ENCODE measurements around the gene ZFC3H1. TPM values are rescaled to one million over a fixed set of nuclear protein-coding genes. Genes with fewer than 3 reads are reported as not detected.
A peak's percentile ranks its signal among the peaks of the same experiment; 100 is the strongest.

ZFC3H1 gene, protein sequence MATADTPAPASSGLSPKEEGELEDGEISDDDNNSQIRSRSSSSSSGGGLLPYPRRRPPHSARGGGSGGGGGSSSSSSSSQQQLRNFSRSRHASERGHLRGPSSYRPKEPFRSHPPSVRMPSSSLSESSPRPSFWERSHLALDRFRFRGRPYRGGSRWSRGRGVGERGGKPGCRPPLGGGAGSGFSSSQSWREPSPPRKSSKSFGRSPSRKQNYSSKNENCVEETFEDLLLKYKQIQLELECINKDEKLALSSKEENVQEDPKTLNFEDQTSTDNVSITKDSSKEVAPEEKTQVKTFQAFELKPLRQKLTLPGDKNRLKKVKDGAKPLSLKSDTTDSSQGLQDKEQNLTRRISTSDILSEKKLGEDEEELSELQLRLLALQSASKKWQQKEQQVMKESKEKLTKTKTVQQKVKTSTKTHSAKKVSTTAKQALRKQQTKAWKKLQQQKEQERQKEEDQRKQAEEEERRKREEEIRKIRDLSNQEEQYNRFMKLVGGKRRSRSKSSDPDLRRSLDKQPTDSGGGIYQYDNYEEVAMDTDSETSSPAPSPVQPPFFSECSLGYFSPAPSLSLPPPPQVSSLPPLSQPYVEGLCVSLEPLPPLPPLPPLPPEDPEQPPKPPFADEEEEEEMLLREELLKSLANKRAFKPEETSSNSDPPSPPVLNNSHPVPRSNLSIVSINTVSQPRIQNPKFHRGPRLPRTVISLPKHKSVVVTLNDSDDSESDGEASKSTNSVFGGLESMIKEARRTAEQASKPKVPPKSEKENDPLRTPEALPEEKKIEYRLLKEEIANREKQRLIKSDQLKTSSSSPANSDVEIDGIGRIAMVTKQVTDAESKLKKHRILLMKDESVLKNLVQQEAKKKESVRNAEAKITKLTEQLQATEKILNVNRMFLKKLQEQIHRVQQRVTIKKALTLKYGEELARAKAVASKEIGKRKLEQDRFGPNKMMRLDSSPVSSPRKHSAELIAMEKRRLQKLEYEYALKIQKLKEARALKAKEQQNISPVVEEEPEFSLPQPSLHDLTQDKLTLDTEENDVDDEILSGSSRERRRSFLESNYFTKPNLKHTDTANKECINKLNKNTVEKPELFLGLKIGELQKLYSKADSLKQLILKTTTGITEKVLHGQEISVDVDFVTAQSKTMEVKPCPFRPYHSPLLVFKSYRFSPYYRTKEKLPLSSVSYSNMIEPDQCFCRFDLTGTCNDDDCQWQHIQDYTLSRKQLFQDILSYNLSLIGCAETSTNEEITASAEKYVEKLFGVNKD (N-terminal part only)
- 22.4 TPM for polyA plus RNA-seq (2013, experiment 1 of 2)
- 20.2 TPM for polyA plus RNA-seq (2013, experiment 2 of 2)

GRCh38 chr12:71663561-71664410 is at the start of gene ZFC3H1, which contains the start of gene THAP2:
Gene ZFC3H1, minus strand, starts transcription at chr12:71663848. Its CDS starts 238 bp downstream, at chr12:71663610.
Gene THAP2, plus strand, starts transcription at chr12:71664301. Its CDS starts 209 bp downstream, at chr12:71664510.
- peak within 1 kb of the TSS; percentile 94 for H2BK15ac ChIP-seq (ENCODE audit: low read depth, poor library complexity, severe bottlenecking)
- peak within 1 kb of the TSS; percentile 89 for H2BK5ac ChIP-seq (ENCODE audit: low read depth, low read length, poor library complexity, severe bottlenecking)
- no peak within 1 kb of the TSS for H2BK12ac ChIP-seq (ENCODE audit: low read length in 2 of 2)
- peak within 1 kb of the TSS; percentile 98 for H4K8ac ChIP-seq (ENCODE audit: low read length)
- H2BK120ac ChIP-seq (ENCODE audit: low read depth, low read length), result peak within 1 kb of the TSS; percentile 73
- peak within 1 kb of the TSS; percentile 85 to 97 for H3K4me3 ChIP-seq (ENCODE audit: insufficient read depth in 1 of 2, low read depth in 1 of 2, low read length in 2 of 2)
- peak within 1 kb of the TSS; percentile 99 for H3K9ac ChIP-seq (ENCODE audit: low read length)
- H2AK5ac ChIP-seq (ENCODE audit: low read length, severe bottlenecking), result peak within 1 kb of the TSS; percentile 6
- H3K4me2 ChIP-seq (ENCODE audit: low read length, poor library complexity, severe bottlenecking), result peak within 1 kb of the TSS; percentile 53
- peak; percentile 100 for DNase-seq
- H3K4ac ChIP-seq (ENCODE audit: low read depth in 1 of 2, low read length in 2 of 2), result peak within 1 kb of the TSS; percentile 72 to 85
- no peaks in the 10 kb centered on the region for H3K27me3 ChIP-seq (ENCODE audit: control insufficient read depth in 1 of 2, insufficient read depth in 1 of 2, low read length in 2 of 2)
- peaks cover 0 to 16% of the 10 kb centered on the region in 2 experiments for H3K36me3 ChIP-seq (ENCODE audit: control insufficient read depth in 1 of 2, insufficient read depth in 2 of 2, low read depth in 1 of 2, low read length in 2 of 2)
- H3K27ac ChIP-seq (ENCODE audit: low read length, poor library complexity, severe bottlenecking), result peak within 1 kb of the TSS; percentile 99
- H3K4me1 ChIP-seq (ENCODE audit: control insufficient read depth, insufficient read depth, low read depth, low read length), result peaks cover 3% of the 10 kb centered on the region
- under 1% methylated on average over 46 of the region's 57 CpGs for WGBS
- H3K18ac ChIP-seq (ENCODE audit: low read depth in 1 of 2, low read length in 2 of 2), result peak within 1 kb of the TSS; percentile 77 to 95
- peak within 1 kb of the TSS in 1 of 2 experiments; percentile 66 for H3K23ac ChIP-seq (ENCODE audit: low read length in 2 of 2)
- peaks cover 11% of the 10 kb centered on the region for H3K79me1 ChIP-seq (replicated peaks; ENCODE audit: low read length, poor library complexity, severe bottlenecking)
- H3K14ac ChIP-seq (ENCODE audit: low read length in 2 of 2), result peak within 1 kb of the TSS; percentile 62 to 99
- peak within 1 kb of the TSS; percentile 37 for H4K91ac ChIP-seq (ENCODE audit: low read length)
- H3K9me3 ChIP-seq (ENCODE audit: control insufficient read depth, low read length), result no peaks in the 10 kb centered on the region
- peak within 1 kb of the TSS; percentile 86 for H2AFZ ChIP-seq (ENCODE audit: low read depth, low read length)

DNA sequence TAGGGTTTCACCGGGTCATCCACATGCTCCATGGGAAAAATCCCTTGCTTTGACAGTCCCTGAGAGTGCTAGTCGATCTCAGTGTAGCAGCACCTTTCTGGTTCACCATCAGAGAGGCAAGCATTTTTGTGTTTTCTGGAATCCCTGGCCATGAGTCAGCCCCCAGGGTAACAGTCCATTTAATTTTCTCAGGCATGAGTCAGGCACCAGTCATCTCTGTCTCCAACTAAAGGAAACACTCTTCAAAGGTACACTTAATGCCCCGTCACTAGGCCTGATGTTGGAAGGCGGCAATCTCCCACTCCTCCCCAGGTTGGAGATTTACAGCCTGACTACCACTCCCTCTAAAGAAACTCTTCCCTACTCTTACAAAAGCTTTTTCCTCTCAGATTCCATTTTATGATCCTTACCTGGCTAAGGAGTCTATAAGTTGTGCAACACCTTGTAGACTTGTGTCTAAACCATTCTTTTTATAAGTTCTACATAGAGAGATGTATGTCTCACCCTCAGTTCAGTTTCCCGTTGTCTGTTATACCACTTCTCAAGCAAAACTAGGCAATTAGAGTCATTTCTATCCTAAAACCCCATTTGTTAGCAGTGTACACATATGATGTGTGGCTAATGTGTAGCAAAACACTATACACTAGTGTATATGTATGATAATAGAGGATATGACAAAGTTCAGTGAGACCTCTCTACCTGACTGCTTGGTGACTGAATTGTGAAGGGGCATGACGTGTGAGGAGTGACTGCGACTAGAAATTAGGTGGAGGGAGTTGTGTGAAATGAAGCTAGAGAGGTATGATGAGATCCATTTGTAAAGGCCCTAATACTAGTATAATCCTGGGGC is 46.9 kb upstream of the ZFC3H1 start:
- Histone ChIP-seq H3K9me3 (ENCODE audit: control insufficient read depth, low read length) (peaks cover 3% of the 10 kb centered on the region), H3K27ac (ENCODE audit: low read length, poor library complexity, severe bottlenecking) (peak overlapping the region; percentile 78), H2BK15ac (ENCODE audit: low read depth, poor library complexity, severe bottlenecking) (no peak overlapping the region), H4K8ac (ENCODE audit: low read length) (no peak overlapping the region), H3K36me3 (ENCODE audit: control insufficient read depth in 1 of 2, insufficient read depth in 2 of 2, low read depth in 1 of 2, low read length in 2 of 2) (no peaks in the 10 kb centered on the region), H3K4me3 (ENCODE audit: insufficient read depth in 1 of 2, low read depth in 1 of 2, low read length in 2 of 2) (peak overlapping the region in 1 of 2 experiments; percentile 35), H2AK5ac (ENCODE audit: low read length, severe bottlenecking) (peak overlapping the region; percentile 9), H3K4me1 (ENCODE audit: control insufficient read depth, insufficient read depth, low read depth, low read length) (peaks cover 2% of the 10 kb centered on the region), H2AFZ (ENCODE audit: low read depth, low read length) (no peak overlapping the region), H2BK120ac (ENCODE audit: low read depth, low read length) (no peak overlapping the region), H4K91ac (ENCODE audit: low read length) (no peak overlapping the region), H2BK5ac (ENCODE audit: low read depth, low read length, poor library complexity, severe bottlenecking) (no peak overlapping the region), H2BK12ac (ENCODE audit: low read length in 2 of 2) (no peak overlapping the region), H3K9ac (ENCODE audit: low read length) (no peak overlapping the region), H3K27me3 (ENCODE audit: control insufficient read depth in 1 of 2, insufficient read depth in 1 of 2, low read length in 2 of 2) (no peaks in the 10 kb centered on the region), H3K23ac (ENCODE audit: low read length in 2 of 2) (peak overlapping the region in 1 of 2 experiments; percentile 59), H3K4ac (ENCODE audit: low read depth in 1 of 2, low read length in 2 of 2) (no peak overlapping the region), H3K4me2 (ENCODE audit: low read length, poor library complexity, severe bottlenecking) (no peak overlapping the region), H3K79me1 (replicated peaks; ENCODE audit: low read length, poor library complexity, severe bottlenecking) (no peaks in the 10 kb centered on the region), H3K18ac (ENCODE audit: low read depth in 1 of 2, low read length in 2 of 2) (no peak overlapping the region), H3K14ac (ENCODE audit: low read length in 2 of 2) (no peak overlapping the region)
- 37% methylated on average over 6 of the region's 7 CpGs for WGBS
- DNase-seq, result peak; percentile 72

DNA sequence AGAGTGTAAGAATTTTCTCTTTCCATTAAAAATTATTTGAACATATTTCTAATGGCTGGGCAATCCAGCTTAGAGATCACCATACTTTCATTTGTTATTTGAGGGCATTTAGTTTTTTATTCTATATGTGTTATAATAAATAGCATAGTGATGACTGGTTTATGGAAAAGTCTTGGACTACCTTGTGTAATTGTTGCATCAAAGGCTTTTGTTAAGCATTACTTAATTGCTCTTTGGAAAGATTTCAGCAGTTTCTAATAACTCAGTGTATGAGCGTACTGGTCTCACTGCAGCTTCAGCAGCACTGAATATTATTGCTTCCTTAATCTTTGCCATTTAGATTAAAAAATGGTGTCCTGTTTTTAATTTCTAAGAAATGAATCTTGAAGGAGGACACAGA is 45.0 kb upstream of the ZFC3H1 start:
- Histone ChIP-seq H2AK5ac (ENCODE audit: low read length, severe bottlenecking) (no peak overlapping the region), H3K18ac (ENCODE audit: low read depth in 1 of 2, low read length in 2 of 2) (no peak overlapping the region), H3K4me3 (ENCODE audit: insufficient read depth in 1 of 2, low read depth in 1 of 2, low read length in 2 of 2) (no peak overlapping the region), H3K4me1 (ENCODE audit: control insufficient read depth, insufficient read depth, low read depth, low read length) (peaks cover 2% of the 10 kb centered on the region), H3K27me3 (ENCODE audit: control insufficient read depth in 1 of 2, insufficient read depth in 1 of 2, low read length in 2 of 2) (no peaks in the 10 kb centered on the region), H3K9me3 (ENCODE audit: control insufficient read depth, low read length) (peaks cover 3% of the 10 kb centered on the region), H4K91ac (ENCODE audit: low read length) (no peak overlapping the region), H3K4ac (ENCODE audit: low read depth in 1 of 2, low read length in 2 of 2) (no peak overlapping the region), H3K23ac (ENCODE audit: low read length in 2 of 2) (no peak overlapping the region), H3K14ac (ENCODE audit: low read length in 2 of 2) (no peak overlapping the region), H3K79me1 (replicated peaks; ENCODE audit: low read length, poor library complexity, severe bottlenecking) (no peaks in the 10 kb centered on the region), H3K27ac (ENCODE audit: low read length, poor library complexity, severe bottlenecking) (no peak overlapping the region), H2AFZ (ENCODE audit: low read depth, low read length) (no peak overlapping the region), H2BK120ac (ENCODE audit: low read depth, low read length) (no peak overlapping the region), H4K8ac (ENCODE audit: low read length) (no peak overlapping the region), H3K36me3 (ENCODE audit: control insufficient read depth in 1 of 2, insufficient read depth in 2 of 2, low read depth in 1 of 2, low read length in 2 of 2) (no peaks in the 10 kb centered on the region), H2BK5ac (ENCODE audit: low read depth, low read length, poor library complexity, severe bottlenecking) (no peak overlapping the region), H2BK15ac (ENCODE audit: low read depth, poor library complexity, severe bottlenecking) (no peak overlapping the region), H2BK12ac (ENCODE audit: low read length in 2 of 2) (no peak overlapping the region), H3K4me2 (ENCODE audit: low read length, poor library complexity, severe bottlenecking) (no peak overlapping the region), H3K9ac (ENCODE audit: low read length) (no peak overlapping the region)
- DNase-seq, result no peak
- 100% methylated on average over 1 of the region's 1 CpG for WGBS

Measured in mesenchymal stem cell (in vitro differentiated cells and primary cell).